ENCODE results near the gene SDC3.

Gene SDC3

GRCh38 chr1:30887485-30888315 lies 20.9 kb downstream of the SDC3 start:
- no peak for DNase-seq

- peak; percentile 74 for DNase-seq
Observed at GRCh38 chr1:30886710-30887428, 21.7 kb downstream of the SDC3 start.

DNA sequence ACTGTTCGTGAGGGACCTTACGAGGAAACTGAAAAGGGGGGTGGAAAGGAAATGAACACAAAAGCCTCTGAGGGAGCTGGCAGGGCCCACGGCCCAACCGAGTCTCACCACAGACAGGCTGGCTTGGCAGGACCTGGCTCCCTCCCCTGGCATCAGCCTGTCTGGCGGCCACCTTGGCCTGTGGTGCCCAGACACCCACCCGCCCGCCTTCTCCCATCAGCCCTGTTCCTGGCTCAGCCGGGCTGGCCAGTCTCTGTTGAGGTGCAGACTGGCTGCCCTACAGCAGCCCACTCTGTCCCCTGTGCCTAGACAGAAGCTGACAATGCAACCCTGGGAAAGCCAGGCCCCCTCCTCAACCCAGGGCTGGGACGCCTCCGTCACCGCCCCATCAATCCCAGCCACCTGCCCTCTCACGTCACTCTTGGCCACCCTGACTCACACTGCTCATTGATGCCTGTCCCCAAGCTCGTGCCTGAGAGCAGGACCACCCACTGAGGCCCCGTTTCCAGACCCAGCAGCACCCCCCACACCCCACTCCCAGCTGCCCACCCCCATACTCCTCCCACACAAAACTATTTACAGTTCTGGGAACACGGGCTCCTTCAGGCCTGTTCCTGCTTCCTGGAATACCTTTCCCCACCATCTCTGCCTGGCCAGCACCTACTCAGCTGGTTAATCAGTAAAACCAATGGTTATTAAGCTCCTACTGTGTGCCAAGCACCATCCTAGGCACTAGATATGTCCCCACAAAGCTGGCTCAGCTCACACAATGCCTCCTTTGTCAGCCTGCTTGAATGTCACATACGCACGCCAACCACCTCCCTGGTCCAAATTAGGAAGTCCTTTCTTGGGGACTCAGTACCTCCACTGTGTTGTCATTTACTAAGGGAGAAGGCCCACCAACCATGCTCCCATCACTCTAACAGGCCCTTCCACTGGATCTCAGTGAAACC lies 22.7 kb downstream of the SDC3 start:
- DNase-seq: no peak

DNA sequence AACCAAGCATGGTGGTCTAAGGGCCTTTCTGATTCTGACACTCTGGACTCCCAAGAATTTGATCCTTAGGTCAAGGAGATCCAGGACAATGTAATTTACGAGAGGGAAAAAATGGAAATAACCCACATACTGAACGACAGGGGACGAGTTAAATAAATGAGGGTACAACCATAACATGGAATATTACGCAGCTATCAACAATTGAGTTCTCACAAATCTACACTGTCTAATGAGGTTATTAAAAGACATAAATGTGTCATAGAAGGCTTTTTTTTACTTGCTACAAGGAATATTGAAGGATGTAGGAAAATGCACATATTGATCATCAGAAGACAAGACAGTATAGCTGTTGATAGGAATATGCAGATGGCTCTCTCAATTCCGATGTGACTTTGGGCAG lies 23.8 kb downstream of the SDC3 start:
- DNase-seq: no peak

DNA sequence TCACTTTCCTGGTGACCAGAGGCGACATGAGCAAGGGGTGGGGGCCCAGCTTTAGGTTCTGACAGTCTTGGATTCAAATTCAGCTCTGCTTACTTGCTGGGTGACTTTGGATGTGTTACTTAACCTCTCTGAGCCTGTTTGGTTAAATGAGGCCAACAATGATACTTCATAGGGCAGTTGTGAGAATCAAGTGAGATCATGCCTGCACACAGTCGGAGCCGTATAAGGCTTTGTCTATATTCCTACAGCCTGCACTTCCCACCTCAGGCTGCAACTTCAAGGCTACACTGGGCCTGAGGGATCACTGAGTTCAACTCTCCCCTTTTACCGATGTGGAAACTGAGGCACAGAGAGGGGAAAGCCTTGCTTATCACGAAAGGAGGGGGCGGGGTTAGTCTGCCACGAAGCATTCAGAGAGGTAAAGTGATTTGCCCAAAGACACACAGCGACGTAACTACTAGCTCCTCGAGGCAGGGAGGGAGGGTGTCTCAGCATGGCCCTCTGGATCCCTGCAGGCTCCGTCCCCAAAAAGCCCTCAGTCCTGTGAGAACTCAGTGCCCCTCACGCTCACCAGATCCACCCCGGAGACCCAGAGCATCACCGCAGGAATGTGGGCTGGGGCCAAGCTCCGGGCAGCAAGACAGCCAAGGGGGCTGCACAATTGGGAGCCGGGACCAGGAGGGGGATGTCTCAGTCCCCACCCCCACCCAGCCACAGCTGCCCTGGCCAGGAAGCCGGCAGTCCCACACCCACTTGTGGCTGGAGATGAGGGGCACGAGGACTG lies 25.0 kb downstream of the SDC3 start:
- DNase-seq: no peak

DNA sequence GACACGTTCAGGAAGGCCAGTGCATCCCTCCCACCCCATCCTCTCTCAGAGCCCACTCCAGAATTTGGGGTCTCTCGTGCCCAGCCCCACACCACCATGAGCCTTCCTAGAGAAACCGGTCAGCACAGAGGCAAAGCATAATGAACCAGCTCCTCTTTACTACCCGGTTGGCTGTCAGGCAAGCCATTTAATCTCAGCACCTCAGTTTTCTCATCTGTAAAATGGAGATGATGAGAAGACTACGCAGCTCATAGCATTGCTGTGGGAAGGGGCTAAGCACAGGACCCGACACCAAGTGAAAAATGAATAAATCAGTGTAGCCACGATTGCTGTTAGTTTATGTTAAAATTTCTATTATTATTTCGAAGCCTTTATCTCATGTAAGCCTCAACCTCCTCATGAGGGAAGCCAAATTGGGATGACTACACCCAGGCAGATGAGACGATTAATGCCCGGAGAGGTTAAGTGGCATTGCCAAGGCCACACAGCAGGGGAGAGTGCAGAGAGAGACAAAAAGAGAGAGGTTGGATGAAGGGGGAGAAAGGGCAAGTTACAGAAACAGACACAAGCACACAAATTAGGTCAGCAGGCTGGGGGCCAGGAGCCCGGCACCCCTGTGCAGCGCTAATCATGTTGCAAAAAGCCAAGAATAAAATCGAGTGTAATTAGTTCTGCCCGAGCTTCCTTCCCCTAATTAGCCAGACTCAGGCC lies 25.7 kb downstream of the SDC3 start:
- no peak for DNase-seq

GRCh38 chr1:30881319-30882181 lies 27.0 kb downstream of the SDC3 start:
- DNase-seq: peak; percentile 48

DNA sequence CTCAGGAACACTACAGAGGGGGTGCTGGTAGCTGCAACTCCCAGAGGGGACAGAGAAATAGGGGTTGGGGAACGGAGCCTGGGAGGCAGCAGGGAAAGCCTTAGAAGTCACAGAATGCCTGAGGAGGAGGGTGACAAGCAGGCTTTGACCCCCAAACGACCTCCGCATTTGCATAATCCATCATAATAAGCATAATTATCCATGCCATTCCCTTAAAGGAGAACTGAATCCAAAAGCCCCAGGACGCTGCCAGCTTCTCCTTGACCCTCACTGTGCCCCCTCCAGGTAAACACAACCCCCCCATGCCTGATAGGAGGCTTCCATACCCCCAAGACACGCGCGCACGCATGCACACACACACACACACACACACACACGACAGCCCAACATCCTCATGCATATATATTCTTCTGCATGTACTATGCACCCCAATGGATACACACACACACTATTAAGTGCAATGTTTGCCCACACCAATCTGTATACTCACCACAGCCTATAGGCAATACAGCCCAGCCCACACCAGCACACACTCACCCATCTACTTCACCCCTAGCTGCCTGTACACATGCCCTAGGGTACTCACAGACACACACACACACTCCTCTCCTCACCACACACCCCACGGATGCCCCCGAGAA lies 27.8 kb downstream of the SDC3 start:
- no peak for DNase-seq

DNA sequence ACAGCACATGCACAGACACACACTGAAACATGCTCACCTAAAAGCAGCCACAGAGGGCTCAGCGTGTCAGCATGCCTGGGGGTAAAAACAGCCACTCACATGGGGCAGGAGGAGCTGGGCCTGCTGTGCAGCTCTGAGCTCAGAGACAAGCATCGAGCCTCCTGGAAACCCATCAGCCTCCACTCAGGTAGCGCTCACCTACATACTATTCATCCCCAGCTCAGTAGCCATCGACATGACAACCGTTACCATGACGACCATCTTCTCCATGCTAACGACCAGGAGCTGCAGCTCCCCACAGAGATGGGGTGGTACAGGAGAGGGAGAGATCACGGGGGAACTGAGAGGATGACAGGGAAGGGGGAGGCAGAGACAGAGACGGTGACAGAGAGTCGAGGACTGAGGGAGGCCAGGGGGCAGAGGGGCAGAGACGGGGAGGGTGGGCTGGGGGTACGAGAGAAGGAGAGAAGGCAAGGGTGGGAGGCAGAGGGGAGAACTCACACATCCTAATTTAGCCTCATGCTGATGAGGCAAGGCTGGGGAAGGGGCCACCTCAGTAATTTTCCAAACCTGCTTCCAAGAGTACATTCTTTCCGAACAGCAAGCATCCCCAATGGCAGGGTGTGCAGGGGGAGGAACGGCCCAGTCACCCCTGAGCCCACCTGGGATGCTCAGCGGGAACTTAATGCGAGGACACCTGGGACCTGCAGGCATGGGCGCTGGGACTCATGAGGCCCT lies 28.4 kb downstream of the SDC3 start:
- peak; percentile 50 for DNase-seq

DNA sequence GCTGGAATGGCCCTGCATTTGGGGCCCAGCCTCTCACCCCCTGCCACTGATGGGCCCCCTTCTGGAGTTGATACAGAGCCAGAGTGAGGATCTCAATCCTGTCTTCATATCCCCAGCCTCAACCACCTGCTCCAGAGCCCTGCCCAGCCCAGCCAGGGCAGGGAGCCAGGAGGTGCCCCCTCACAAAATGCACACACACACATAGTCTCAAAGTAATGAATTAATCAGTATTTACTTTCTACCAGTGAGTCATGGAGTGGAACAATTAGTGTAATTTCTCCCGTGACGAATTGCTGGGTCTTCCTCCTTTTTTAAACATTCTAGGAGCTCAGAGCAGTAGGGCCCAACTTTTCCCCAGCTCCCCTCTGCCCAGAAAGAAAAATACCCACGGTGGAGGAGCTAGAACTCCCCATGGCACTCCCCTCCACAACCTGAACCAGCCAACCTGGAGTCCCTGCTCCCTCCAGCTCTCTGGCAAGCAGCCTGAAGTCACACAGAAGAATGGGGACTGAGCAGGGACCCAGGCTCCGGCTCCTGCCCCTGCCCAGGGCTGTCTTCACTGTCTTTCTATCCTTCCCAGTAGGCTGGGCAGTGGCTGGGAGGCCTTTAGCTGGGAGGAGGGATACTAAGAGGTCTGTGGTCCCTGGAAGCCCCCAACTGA lies 29.3 kb downstream of the SDC3 start:
- no peak for DNase-seq

DNA sequence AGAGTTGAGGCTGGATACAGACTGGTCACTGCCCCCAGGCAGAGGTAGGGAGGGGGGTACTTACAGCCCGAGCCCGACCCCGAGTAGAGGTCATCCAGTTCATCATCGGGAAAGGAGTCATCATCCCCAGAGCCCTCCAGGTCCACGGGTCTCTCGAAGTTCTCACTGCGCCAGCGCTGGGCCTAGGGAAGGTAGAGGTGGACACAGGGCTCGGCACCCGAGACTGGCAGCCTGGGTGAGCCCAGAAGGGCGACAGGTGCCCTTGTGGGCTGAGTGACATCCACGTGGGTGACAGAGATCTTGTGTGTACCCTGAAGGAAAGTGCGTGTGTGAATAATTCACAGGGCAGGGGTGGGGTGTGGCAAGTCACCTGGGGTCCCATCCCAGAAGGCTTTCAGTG lies 30.0 kb downstream of the SDC3 start:
- DNase-seq: no peak

DNA sequence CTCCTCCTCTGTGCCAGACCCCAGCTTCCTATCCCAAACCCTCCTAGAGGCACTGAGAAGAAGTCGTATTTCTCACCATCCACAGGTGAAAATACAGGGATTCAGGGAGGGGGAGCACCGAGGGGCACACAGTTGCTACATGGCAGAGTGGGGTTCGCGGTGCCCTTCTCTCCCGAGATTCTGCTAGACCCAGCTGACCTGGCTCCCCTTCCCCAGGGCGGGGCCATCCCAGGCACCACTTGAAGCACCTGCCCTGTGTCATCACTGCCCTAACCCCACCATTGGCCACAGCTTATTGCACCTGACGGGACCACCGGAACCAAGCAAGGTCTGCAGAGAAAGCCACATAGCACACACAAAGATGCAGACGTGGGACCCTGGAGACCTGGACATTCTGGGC lies 30.5 kb downstream of the SDC3 start:
- DNase-seq: no peak

- no peak for DNase-seq
Observed at GRCh38 chr1:30877205-30877912, 31.2 kb downstream of the SDC3 start.

- no peak for DNase-seq
Observed at GRCh38 chr1:30876451-30877204, 31.9 kb downstream of the SDC3 start.

DNA sequence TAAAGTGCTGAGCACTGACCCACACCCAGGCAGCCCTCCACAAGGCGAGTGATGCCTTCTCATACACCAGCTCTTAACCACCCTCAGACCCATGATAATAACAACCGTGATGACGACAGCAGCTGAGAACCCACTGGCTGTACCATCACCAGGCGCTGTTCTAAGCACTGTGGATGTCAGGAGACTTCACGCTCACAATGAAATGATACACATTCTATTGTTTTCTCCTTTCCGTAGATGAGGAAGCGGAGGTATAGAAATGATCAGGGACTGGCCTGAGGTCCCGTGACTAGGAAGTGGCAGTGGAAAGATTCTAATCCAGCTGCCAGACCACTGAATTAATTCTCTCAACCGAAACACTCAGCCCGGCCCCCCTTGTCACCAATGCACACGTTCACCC lies 32.6 kb downstream of the SDC3 start:
- DNase-seq: no peak

GRCh38 chr1:30875197-30875596 lies 33.4 kb downstream of the SDC3 start:
- no peak for DNase-seq

DNA sequence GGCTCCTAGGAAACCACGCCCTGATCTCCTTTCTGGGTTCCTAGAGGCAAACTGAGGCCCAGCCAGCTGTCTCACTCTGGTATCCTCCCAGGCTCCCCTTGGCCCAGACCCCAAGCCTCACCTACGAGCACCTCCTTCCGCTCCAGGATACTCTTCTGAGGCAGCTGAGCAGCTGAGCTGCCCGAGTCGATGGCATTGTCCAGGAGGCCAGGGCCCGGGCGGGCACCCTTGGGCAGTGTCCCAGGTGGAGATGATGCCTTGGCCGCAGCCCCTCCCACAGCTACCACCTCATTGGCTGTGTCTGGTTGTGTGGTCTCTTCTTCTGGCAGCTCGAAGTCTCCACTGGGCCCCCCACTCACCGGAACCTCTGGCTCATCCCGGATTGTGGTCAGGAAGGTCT lies 34.4 kb downstream of the SDC3 start:
- no peak for DNase-seq

- no peak for DNase-seq
Observed at GRCh38 chr1:30872948-30873263, 35.7 kb downstream of the SDC3 start.

All from NCI-H2107 (cell line).